IPS-NIHi11 (cell line): ENCODE data around the gene SMTN.
"Not testable (repeated sequence)": the region's sequence is repeated elsewhere in the genome, so short reads cannot be mapped to it uniquely, and the experiment has no call there.

Source experiments
- DNase-seq: peaks from one replicate; pipeline ENCODE4 v3.0.0; 2012; ENCODE audit warnings: mixed read lengths, low spot score

The SMTN gene

DNA sequence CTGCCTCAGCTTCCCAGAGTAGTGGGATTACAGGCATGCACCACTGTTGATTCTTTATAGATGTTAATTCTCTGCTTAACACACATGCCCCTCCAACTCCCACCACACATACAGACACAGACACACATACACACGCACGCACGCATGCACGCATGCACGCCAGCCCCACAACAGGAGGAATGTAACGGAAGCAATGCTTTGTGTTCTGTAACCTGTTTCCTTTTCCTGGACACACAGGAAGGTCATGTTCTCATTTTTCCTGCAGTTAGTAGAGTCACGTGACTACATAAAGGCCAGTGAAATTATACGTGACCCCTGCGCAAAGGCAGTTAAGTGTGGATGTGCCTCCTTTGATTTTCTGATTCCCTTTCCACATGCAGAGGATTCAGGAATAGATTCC, 8.0 kb upstream of the SMTN start:
- DNase-seq = not testable (repeated sequence)

DNA sequence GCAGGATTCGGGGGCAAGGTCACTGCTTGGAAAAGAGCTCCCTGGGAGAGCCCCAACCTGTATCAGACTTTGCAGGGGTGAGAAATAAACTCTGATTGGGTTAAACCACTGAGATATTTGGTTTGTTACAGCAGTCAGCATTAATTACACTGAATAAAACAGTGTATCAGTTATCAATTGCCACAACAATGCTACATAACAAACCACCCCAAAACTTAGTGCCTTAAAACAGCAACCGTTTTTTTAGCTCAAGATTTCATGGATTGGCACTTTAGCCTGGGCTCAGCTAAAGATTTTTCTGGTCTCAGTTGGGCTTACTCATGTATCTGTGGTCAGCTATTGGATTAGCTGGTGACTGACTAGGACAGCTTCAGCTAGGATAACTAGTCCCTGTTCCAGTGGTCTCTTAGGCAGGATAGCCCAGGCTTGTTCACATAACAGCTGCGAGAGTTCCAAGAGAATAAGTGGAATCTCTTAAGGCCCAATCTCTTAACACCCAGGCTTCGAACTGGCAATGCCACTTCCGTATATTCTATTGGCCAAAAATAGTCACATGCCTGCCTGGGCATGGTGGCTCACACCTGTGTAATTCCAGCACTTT, 7.5 kb upstream of the SMTN start:
- DNase-seq = not testable (repeated sequence)

DNA sequence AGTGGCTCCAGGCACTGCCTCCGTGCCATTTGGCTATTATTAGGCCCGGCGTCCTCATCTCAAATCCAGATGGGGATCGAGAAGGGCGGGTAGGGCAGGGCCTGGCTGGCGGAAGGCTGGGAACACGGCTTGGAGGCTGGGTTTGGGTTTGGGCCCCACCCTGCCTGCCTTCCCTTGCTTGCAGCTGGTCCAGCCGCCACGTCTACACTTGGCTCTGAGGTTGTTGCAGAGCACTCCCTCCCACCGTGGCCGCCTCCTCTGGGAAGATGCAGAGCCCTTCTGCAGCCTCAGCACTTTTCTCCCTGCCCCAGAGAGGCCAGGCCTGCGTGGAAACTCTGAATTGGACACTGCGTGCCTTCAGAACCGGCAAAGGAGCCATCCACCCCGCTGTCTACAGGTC, 5.2 kb upstream of the SMTN start:
- DNase-seq = no peak

DNA sequence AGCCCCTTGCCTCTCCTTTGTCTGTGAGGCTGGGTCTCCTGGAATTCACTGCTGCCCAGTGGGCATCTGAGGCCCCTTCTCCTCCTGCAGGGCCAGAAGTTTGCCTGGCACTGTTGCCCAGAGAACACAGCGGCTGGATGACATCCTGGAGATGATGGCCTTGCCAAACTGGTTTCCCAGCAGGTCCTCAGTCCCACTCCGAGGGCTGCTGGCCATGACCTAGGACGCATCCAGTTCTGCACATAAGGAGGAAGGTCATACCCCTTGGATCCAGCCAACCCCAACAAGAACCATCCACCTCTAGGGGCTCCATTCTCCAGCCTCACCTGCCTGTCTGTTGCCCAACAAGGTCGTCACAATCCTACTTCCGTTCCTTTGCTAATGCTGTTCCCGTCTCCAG, 3.4 kb upstream of the SMTN start:
- no peak for DNase-seq

DNA sequence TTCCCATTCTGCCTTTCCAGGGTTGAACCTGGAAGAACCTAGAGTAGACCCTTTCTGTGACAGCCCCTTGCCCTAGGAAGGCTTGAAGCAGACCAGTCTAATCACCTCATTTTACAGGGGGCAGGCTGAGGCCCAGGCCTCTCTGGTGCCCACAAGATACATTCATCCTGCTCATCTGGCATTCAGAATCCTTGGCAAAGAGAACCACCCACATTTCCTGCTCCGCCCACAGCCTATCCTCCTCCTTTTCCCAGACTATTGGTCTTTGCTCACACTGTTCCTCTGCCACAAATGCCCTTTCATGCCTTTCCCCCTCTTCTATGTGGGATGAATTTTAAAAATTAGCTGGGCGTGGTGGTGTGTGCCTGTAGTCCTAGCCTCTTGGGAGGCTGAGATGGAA, 2.7 kb upstream of the SMTN start:
- not testable (repeated sequence) for DNase-seq

DNA sequence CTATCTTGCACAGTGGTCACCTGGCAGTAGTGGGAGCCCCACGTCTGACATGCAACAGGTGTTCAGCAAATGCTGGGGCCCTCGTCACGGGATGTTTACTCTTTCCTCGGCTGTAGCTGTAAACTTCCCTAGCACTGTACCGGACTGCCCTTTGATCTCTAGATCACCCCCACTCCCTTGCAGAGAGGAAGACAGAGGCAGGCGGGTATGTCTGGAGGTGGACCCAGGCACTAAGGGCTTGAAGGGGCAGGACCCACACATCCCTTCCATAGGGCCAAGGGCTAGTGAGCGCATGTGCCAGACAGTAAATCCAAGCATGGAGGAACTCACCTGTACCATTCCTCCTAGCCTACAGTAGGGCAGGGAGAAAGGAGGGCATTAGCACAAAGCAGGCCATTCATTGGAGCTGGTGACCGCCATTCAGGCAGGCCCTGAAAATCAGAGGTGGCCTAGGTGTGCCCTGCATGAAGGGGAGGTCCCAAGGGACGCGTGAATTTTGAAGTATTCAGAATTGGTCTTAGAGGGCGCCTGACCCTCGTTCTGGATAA, 1.9 kb upstream of the SMTN start:
- peak; percentile 64 for DNase-seq

DNA sequence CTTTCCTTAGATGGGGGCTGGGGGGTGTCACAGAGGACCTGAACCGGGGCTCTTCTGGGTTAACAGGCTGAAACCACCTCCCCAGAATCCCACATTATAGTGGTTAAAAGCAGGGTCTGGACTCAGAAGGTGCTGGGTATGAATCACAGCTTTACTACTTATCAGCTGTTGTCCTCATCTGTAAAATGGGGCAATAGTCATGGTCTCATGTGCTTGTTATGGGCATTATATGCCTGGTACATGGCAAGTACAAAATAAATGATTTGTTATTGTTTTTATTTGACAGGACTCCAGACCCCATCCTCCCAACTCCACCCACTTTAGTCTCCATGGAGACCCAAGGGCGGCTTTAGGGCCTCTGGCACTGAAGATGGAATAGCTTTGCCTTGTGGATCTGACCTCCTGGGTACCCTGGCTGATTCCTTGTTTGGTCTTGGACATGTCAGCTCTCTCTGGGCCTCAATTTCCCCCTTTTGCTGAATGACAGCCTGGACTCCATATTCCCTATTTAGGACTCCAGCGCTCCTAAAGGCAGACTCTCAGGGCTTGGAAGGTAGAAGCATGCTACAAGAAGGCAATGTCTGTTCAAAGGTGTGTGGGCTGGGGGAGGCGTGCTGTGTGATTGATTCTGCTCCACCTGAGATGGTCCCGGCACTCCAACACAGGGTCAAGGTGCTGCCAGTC, 812 bp upstream of the SMTN start:
- no peak for DNase-seq

DNA sequence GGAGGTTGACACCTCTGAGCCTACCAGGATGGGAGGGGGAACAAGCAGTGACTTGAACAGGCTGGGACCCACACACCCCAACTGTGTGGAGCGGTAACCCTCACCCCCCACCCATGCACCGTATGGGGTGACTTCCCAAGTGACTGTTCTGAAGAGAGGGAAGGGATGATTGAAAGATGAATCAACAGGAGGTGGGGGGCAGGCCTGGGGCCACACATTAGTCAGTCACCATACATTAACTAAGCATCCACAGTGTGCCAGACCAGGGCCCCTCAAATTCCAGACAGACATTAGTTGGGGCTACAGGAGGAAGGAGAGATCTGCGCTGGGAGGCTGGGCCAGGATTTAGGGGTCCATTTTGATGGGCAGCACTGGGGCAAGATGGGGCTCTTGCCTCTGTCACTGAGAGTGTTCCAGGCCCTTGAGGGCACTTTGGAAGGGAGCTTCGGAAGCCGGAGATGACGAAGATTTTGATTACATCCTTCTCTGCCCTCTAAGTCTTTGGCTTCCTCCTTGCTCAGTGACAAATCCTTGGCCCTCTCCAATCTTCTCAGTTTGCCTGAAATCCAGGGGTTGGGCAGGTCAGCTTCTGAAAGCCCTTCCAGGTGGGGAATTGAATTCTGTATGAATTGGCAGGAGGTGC, 966 bp downstream of the SMTN start:
- no peak for DNase-seq

DNA sequence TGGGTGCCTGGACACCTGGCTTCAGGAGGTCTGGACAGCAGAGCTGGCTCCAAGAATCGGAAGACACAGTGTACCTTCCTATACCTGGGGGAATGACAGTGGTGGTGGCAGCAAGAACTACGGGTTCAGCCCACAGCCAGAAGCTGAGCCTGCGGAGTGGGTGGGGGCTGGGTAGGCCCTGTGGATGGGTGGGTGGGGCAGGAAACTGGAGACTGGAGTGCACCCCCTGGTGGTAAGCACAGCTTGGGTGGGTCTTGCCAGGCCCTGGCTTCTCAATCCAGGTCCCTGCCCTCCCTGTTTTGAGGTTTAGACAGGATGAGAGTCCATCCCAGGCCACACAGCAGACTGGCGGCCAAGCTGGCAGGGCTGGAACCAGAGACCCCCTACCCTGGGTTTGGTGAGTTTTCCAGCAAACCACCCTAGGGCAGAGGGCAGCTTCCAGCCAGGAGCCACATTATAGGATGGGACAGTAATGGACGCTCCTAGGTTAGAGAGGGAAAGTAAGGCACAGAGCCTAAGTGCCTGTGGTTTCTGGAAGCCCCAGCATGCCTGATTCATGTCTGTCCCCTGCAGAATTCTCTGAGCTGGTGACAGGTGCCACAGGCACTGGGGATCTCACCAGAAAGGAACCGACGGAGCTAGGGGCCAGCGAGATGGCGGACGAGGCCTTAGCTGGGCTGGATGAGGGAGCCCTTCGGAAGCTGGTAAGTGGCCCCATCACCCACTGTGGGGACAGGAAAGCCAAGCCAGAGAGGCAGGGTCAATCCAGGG, 1.7 kb downstream of the SMTN start:
- DNase-seq = peak; percentile 63

DNA sequence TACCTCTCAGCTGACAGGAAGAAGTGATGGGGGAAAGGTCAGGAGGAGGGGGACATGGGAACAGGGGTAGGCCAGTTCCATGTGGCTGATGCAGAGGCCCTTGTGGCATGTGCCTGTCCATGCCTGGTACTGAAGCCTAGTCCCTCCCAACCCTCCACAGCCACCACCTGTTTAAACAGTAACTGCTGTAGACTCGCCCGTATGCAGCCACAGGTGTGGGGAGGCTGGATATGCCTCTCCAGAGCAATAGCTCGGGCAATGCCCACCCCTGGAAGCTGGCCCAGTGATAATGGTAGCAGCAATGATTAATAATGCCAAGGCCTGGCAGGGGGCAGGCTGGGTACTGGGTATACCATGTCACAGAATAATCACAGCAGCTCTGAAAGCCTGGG, 2.3 kb downstream of the SMTN start:
- no peak for DNase-seq

DNA sequence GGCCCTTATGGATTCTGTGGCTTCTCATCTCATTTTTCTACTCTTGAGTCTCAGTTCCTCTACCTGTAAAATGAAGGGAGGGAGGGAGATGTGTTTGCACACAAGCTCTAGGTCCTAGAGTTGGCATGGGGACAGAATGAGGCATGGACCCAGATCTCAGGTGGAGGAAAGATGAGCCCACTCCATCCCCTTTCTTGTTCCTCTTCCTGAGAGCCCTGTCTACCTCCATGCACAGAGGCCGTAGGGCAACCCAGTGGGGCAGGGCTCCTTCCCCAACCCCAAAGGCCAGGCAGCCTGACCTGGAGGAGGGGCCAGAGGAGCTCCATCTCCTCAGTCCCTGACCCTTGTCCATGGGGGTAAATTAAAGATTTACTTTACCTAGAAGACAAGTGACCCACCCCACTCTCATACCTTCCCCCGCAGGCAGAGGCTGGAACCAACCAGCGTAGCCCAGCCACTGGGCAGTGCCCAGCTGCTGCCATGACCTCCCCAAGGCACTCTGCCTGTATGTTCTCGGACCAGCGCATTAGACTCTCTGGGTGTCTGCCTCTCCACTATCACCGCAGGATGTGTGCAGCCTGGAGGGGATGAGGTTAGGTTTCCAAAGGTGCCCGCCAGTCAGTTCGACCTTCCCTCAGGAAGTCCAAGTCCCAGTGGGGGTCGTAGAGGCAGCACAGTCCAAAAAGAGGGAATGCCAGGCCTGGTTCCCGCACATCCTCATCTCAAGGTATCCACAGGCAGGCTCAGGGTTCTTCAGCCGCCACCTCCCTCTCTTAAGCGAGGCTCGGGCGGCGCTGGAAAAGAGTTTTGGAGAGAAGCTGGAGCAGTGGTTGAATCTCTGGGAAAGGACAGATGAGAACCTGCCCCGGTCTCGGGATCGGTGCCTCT, 3.0 kb downstream of the SMTN start:
- no peak for DNase-seq

DNA sequence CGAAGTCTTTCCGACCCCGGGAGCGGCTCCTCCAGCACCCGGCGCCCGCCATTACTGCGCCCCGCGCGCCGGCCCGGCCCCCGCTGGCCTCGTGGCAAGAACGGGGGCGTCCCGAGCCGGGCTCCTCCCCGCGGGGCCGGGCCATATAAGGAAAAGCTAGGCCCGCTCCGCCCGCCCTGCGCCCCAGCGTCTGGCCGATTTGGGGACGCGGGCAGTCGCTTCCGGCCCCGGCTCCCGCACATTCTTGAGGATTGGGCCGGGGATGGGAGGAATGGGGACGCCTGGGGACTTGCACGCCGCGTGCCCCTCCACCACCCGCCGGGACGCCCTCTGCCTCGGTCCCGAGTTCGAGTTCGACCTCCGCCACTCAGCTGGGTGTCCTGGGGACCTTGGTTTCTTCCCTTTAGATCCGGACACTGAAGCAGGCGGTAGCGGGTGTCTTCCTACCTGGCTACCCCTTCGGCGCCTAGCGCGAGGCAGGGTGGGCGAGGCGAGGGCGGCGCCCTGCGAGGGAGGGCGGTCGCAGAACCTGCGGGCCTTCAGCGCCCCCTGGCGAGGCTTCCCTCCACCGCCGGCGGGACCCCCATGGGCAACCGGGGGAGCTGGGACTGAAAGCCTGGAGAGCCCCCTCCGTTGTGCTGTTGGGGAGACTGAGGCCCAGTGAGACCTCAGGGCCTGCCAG, 3.8 kb downstream of the SMTN start:
- DNase-seq = peak; percentile 93

DNA sequence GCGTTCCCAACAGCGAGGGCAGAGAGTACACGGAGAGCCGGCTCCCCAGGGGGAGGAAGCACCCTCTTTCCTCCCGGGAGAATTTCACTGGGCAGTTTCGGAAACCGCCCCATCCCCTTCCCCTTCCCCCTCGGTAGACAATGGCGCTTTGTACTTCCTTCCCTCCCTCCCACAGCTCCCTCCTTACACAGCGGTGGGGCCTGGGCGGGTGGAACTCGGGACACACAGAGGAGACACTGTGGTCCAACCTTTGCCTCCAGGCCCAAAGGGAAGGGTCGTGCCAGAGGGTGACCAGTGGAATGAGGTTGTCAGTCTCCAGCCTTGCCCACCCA, 4.3 kb downstream of the SMTN start:
- peak; percentile 59 for DNase-seq

DNA sequence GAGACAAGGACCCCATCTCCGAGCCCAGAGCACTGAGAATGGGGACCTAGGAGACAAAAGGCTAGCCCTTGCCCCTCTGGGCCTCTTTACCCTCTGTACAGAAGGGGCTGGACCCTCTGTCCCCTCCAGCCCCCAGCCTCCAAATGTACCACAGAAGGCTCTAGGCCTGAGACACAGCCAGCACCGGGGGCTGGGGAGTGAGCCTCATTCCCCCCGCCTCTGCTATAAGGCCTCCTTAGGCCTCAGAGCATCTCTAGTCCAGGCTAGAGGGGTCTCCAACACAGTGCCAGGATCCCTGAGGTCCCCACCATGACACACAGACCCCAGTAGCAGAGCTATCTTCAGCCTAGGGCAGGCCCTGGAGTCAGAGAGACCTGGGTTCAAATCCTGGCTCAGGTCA, 4.8 kb downstream of the SMTN start:
- DNase-seq = no peak

DNA sequence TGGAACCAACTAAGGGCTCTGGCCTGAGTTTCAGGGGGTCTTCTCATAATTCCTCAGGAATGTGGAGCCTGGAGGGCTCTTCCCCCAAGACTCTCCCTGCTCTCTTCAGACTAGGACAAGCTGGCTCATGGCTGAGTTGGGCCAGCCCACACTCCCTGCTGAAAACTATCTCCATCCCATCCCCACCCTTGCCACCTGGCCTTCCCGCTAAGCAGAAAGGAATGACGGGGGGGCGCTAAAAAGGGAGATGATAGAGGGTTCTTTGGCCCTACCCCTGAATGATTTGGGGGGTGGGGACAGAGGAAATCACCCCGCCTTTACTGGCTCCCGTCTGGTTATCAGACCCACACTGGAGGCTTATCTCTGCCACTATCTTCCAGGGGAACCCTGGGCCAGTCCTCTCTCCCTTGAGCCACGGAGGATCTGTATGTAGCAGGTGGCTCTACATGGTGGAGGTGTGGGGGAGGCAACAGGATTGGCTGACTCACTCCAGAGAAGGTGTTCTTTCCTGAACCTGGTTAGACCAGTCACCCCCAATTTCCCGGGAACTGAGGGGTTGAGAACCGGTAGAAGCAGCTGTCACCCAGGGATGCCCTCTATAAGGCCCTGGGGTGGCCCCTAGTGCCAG, 5.7 kb downstream of the SMTN start:
- DNase-seq = no peak

DNA sequence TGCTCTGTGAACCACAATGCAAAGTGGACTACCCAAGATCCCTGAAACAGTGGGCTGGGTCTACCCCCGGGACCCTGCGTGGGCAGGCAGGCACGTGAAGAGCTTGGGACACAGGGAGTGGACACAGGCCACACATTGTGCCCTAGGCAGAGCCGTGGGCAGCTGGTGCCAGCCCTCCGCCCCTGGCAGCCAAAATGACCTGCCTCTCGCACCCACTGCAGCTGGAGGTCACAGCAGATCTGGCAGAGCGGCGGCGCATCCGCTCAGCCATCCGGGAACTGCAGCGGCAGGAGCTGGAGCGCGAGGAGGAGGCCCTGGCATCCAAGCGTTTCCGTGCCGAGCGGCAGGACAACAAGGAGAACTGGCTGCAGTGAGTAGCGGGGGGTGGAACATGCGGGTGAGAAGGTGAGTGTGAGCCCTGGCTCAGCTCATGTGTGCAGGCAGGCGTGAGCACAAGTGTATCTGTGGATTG, 6.7 kb downstream of the SMTN start:
- no peak for DNase-seq

DNA sequence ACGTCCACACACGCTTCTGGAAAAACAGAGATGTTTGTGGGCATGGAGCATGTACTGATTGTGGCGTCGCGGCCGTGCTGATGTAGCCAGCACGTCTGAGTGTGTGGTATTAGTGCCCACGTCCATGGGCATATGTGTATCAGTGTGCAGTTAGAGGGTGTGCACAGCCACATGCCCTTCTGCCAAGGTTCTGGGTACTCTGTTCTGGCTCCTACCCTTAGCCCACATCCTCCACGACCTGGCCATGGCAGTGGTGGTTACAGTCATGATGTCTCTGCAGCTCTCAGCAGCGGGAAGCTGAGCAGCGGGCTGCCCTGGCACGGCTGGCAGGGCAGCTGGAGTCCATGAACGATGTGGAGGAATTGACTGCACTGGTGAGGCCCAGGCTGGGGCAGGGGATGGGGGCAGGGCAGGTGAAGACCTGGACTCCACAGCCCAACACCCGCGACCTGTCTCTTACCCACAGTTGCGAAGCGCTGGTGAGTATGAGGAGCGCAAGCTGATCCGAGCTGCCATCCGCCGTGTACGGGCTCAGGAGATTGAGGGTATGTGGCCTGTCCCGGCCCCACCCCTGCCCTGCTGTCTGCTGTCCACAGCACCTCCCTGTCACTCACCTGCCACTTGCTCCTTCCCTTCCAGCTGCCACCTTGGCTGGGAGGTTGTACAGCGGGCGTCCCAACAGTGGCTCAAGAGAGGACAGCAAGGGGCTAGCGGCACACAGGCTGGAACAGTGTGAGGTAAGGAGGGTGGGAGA, 7.3 kb downstream of the SMTN start:
- no peak for DNase-seq

DNA sequence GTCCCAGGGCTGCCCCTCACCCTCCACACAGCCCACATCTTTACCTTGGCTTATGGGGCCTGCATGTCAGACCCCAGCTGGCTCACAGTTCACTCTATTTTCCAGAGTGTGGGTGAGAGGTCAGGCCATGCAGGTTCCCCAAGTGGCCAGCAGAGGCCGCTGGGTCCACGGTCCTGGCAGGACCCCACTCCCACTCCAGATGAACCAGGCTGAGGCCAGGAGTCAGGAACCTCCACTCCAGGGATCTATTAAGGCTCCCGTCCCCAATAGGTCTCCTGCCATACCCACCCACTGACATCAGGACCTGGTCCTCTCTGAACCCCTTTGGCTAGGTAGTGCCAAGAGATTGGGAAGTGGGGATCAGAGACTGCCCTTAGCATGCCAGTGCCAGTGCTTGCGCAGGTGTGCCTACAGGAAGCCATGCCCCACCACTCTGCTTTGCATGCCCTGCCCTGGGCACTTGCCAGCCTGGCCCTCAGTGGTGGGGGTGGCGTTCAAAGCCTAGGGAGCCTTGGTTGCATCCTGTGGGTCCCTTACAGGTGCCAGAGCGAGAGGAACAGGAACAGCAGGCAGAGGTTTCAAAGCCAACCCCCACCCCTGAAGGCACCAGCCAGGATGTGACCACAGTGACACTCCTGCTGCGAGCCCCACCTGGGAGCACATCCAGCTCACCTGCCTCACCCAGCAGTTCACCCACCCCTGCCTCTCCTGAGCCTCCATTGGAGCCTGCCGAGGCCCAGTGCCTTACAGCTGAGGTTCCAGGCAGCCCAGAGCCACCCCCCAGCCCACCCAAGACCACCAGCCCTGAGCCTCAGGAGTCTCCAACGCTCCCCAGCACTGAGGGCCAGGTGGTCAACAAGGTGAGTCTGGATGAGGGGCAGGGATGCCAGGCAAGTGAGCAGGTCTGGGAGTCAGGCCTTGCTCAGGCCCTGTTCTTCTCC, 8.3 kb downstream of the SMTN start:
- DNase-seq = peak; percentile 64
